Thyroid gland (tissue), 4 donors: ENCODE results near the gene HHAT. TPM values are rescaled to one million over a fixed set of nuclear protein-coding genes. Genes with fewer than 3 reads are reported as not detected.

ENCODE experiments used
- DNase-seq, 2 donors: peaks; one replicate each; pipeline ENCODE4 v3.0.0-alpha.2; 2019
- H3K27ac ChIP-seq, 3 donors: fragments of 200-600 bp; sonication (generic); 1 replicate in 2 of 3; 2 replicates in 1 of 3; pipeline ENCODE4 v1.5.1; 2016 to 2019; ENCODE audit warnings: mild to moderate bottlenecking in 1 of 3, moderate library complexity in 1 of 3
- H3K27me3 ChIP-seq: fragments of 200-600 bp; sonication (generic); one replicate; pipeline ENCODE4 v1.5.1; 2019
- H3K36me3 ChIP-seq, 2 donors: fragments of 200-600 bp; sonication (generic); one replicate each; pipeline ENCODE4 v1.5.1; 2016 to 2019
- H3K4me1 ChIP-seq, 2 donors: fragments of 200-600 bp; sonication (generic); one replicate each; pipeline ENCODE4 v1.5.1; 2017 to 2019
- H3K4me3 ChIP-seq, 3 donors: fragments of 200-600 bp; sonication (generic); replicated peaks in 1 of 3; 1 replicate in 2 of 3; 2 replicates in 1 of 3; pipeline ENCODE4 v1.5.1; 2016; ENCODE audit warnings: mild to moderate bottlenecking in 1 of 3
- H3K9me3 ChIP-seq: fragments of 200-600 bp; sonication (generic); one replicate; pipeline ENCODE4 v1.5.1; 2017
- POLR2A ChIP-seq, 2 donors: fragments of 450-650 bp; IDR thresholded peaks; one replicate each; pipeline ENCODE4 v1.6.1; 2017; ENCODE audit warnings: antibody characterized with exemption in 2 of 2, mild to moderate bottlenecking in 2 of 2, moderate library complexity in 1 of 2
- WGBS, 2 donors: methylation state at CpG; one replicate each; pipeline ENCODE4 v1.1.5; 2017; 5-methylcytosine and 5-hydroxymethylcytosine counted together
- intact Hi-C: fragments of 100-400 bp; cut with DNase I; formaldehyde crosslinking; loops from one replicate; pipeline ENCODE4 v1.15.1; 2023
- total RNA-seq, 4 donors: library from RNA; depleted of rRNA; stranded (reverse); fragments of >200 nt; gene quantifications; one replicate each; pipeline ENCODE4 v1.2.3, GENCODE V29; 2016
- TF ChIP-seq, protein P1 (sequence below), 6 experiments: fragments of 200-600 bp in 3 of 6; fragments of 450-650 bp in 3 of 6; sonication (generic) in 3 of 6; IDR thresholded peaks; one replicate each; pipeline ENCODE4 v1.5.1; 2016 to 2019; ENCODE audit warnings: antibody characterized with exemption in 6 of 6, mild to moderate bottlenecking in 2 of 6, inconsistent platforms in 1 of 6, moderate library complexity in 1 of 6

The HHAT gene
- total RNA-seq, 4 donors from 2014 or later = 7.9 to 15.9 (median 10.5) TPM

DNA sequence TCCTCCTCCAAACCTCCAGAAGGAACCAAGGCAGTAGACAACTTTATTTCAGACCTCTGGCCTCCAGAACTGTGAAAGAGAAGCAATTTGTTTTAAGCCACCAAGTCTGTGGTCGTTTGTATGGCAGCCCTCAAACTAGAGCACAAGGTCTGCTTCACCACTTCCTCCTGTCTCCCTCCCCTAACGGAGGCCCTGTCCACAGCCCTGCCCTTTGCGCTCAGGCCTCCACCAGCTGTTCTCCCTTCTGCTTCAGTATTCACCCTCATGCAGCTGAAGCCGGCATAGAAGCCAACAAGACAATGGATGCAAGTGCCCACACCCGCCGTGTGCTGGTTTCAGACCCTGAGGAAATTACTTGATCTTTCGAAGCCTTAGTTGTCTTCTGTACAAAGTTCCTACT is 364.1 kb downstream of the HHAT start:
- intact Hi-C loops = no loop called here
- TF ChIP-seq, protein P1, sequence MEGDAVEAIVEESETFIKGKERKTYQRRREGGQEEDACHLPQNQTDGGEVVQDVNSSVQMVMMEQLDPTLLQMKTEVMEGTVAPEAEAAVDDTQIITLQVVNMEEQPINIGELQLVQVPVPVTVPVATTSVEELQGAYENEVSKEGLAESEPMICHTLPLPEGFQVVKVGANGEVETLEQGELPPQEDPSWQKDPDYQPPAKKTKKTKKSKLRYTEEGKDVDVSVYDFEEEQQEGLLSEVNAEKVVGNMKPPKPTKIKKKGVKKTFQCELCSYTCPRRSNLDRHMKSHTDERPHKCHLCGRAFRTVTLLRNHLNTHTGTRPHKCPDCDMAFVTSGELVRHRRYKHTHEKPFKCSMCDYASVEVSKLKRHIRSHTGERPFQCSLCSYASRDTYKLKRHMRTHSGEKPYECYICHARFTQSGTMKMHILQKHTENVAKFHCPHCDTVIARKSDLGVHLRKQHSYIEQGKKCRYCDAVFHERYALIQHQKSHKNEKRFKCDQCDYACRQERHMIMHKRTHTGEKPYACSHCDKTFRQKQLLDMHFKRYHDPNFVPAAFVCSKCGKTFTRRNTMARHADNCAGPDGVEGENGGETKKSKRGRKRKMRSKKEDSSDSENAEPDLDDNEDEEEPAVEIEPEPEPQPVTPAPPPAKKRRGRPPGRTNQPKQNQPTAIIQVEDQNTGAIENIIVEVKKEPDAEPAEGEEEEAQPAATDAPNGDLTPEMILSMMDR (IDR thresholded peaks at IDR 0.05) = no peak
- no peak for TF ChIP-seq POLR2A (IDR thresholded peaks at IDR 0.05)
- H3K36me3 ChIP-seq = no peaks in the 10 kb centered on the region
- H3K4me3 ChIP-seq = no peak overlapping the region
- 77 to 85% methylated on average over 7 of the region's 7 CpGs for WGBS, 2 donors
- H3K4me1 ChIP-seq = peaks cover 0 to 7% of the 10 kb centered on the region in 2 donors
- no peak overlapping the region for H3K27ac ChIP-seq
- no peaks in the 10 kb centered on the region for H3K27me3 ChIP-seq
- no peaks in the 10 kb centered on the region for H3K9me3 ChIP-seq
- DNase-seq = no peak

DNA sequence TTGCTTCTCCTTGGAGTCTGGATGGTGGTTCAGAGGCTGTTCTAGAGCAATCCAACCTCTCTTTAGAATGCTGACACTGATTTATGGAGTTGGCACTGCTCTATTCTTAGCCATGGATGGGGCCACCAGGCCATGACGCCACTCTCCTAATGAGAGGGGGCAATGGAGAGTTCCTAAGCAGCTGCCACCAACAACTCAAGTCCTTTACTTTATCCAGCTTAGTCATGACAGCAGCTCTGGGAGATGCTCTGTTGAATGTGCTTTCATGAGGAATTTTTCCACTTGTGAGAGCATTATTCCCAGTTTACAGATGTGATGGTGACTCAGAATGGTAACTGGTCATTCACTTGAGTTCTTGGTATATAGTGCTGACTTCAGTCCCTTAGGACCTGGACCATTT is 366.3 kb downstream of the HHAT start:
- no peak for DNase-seq
- 77 to 87% methylated on average over 1 of the region's 1 CpG for WGBS, 2 donors
- TF ChIP-seq POLR2A (IDR thresholded peaks at IDR 0.05) = no peak
- TF ChIP-seq, protein P1 (IDR thresholded peaks at IDR 0.05) = no peak
- Histone ChIP-seq H3K27me3 (no peaks in the 10 kb centered on the region), H3K9me3 (no peaks in the 10 kb centered on the region), H3K27ac (no peak overlapping the region), H3K4me3 (no peak overlapping the region), H3K4me1 (peaks cover 0 to under 1% of the 10 kb centered on the region in 2 donors), H3K36me3 (no peaks in the 10 kb centered on the region)
- intact Hi-C loops = no loop called here

DNA sequence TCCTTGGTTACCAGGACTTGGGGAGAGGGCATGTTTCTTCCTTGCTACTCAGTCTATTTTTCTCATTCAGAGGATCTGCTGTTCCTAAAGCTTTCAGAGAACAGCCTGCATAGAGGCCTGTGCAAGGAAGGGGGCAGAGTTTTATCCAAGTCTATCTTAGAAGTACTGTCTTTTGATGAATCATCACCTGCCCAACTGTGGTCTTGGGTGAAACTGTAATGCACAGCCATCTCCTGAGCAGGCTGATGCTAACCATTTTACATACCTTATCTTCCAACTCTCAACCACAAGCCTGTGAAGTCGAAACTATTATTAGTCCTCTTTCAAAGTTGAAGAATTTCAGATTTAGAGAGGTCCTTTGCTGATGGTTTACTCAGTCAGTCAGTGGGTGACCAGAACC is 368.0 kb downstream of the HHAT start:
- intact Hi-C loops = no loop called here
- DNase-seq = no peak
- TF ChIP-seq, protein P1 (IDR thresholded peaks at IDR 0.05) = no peak
- TF ChIP-seq POLR2A (IDR thresholded peaks at IDR 0.05) = no peak
- WGBS, 2 donors = 92 to 95% methylated on average over 1 of the region's 1 CpG
- Histone ChIP-seq H3K4me3 (no peak overlapping the region), H3K27me3 (no peaks in the 10 kb centered on the region), H3K27ac (no peak overlapping the region), H3K36me3 (no peaks in the 10 kb centered on the region), H3K9me3 (no peaks in the 10 kb centered on the region), H3K4me1 (no peaks in the 10 kb centered on the region)

DNA sequence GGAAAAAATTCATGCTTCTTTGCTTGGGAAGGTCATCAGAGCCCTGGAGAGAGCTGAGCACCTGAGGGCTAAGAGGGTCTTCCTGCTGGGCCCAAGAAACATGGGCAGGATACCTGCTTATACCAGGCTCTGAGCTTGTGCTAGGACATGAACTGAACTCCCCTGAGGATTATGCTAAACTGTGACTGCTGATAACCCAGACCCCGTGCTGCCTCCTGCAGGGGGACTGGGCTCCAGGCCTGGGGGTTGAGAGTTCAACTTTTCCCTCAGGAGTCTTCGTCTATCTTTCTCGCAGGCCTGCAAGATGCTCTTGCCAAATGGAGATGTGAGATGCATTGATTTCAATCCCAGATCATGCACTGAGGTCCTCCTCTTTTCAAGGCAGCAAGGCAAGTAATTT is 368.5 kb downstream of the HHAT start:
- TF ChIP-seq, protein P1 (IDR thresholded peaks at IDR 0.05) = no peak
- TF ChIP-seq POLR2A (IDR thresholded peaks at IDR 0.05) = no peak
- no peak overlapping the region for H3K27ac ChIP-seq
- H3K36me3 ChIP-seq = no peaks in the 10 kb centered on the region
- DNase-seq = no peak
- H3K9me3 ChIP-seq = no peaks in the 10 kb centered on the region
- H3K4me1 ChIP-seq = no peaks in the 10 kb centered on the region
- intact Hi-C loops = no loop called here
- H3K4me3 ChIP-seq = no peak overlapping the region
- no peaks in the 10 kb centered on the region for H3K27me3 ChIP-seq
- 64 to 67% methylated on average over 3 of the region's 3 CpGs for WGBS, 2 donors

DNA sequence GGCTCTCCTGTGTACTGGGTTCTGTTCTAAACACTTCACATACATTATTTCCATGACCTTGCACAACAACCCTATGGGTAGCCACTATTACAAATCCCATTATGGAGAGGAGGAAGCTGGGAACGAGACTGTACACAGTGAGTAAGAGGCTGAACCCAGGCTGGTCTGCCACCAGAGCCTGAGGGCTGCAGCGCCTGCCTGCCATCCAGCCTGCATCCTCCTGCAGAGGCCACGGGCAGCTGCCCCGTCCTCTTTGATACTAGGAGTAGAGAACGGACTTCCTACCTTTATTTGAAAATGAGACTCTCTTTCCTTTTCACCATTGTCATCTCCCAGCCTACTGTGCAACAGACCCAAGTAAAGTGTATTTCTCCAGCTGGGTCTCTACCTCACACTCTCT is 370.0 kb downstream of the HHAT start:
- Histone ChIP-seq H3K9me3 (no peaks in the 10 kb centered on the region), H3K4me1 (no peaks in the 10 kb centered on the region), H3K4me3 (no peak overlapping the region), H3K36me3 (no peaks in the 10 kb centered on the region), H3K27me3 (no peaks in the 10 kb centered on the region), H3K27ac (no peak overlapping the region)
- TF ChIP-seq, protein P1 (IDR thresholded peaks at IDR 0.05) = no peak
- TF ChIP-seq POLR2A (IDR thresholded peaks at IDR 0.05) = no peak
- intact Hi-C loops = no loop called here
- WGBS, 2 donors = 93 to 94% methylated on average over 5 of the region's 5 CpGs
- no peak for DNase-seq
